HG02943 (cell line): Measurements from ENCODE around the gene TMEM132E.

Experiments
- ATAC-seq: cut with Tn5 transposase; IDR thresholded peaks from one replicate; pipeline ENCODE4 v1.9.1; 2021; ENCODE audit warnings: mild to moderate bottlenecking, low read depth, moderate library complexity; ENCODE audit not compliant: unreplicated experiment

TMEM132E gene

GRCh38 chr17:34656801-34657200 is 77.4 kb downstream of the TMEM132E start:
- no peak for ATAC-seq

GRCh38 chr17:34658811-34659560 is 79.6 kb downstream of the TMEM132E start:
- no peak for ATAC-seq

GRCh38 chr17:34663714-34664113 is 84.3 kb downstream of the TMEM132E start:
- ATAC-seq = no peak

DNA sequence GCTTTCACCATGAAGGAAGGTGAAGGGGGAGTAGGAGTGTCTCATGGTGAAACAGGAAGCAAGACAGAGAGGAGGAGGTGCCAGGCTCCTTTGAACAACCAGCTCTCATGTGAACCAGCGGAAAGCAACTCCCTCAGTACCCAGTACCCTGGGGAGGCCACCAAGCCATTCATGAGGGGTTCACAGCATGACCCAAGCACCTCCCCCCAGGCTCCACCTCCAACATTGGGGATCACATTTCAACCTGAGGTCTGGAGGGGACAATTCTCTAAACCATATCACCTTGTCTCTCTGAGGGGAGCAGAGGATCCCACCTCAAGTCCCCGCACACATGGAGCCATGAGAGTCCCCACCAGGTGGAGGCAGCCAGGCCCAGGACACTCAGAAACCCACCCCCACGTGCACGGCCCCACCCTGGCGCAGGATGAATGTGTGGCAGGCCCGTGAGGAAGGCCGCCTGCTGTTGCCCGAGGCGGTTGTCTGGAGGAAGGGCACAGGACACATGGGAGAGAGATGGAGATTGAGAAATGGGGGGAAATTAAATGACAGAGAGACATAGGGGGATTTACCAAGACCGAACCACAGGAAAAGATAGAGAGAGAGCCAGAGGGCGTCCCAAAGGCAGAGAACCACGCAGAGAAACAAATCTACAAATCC is 85.9 kb downstream of the TMEM132E start:
- no peak for ATAC-seq

DNA sequence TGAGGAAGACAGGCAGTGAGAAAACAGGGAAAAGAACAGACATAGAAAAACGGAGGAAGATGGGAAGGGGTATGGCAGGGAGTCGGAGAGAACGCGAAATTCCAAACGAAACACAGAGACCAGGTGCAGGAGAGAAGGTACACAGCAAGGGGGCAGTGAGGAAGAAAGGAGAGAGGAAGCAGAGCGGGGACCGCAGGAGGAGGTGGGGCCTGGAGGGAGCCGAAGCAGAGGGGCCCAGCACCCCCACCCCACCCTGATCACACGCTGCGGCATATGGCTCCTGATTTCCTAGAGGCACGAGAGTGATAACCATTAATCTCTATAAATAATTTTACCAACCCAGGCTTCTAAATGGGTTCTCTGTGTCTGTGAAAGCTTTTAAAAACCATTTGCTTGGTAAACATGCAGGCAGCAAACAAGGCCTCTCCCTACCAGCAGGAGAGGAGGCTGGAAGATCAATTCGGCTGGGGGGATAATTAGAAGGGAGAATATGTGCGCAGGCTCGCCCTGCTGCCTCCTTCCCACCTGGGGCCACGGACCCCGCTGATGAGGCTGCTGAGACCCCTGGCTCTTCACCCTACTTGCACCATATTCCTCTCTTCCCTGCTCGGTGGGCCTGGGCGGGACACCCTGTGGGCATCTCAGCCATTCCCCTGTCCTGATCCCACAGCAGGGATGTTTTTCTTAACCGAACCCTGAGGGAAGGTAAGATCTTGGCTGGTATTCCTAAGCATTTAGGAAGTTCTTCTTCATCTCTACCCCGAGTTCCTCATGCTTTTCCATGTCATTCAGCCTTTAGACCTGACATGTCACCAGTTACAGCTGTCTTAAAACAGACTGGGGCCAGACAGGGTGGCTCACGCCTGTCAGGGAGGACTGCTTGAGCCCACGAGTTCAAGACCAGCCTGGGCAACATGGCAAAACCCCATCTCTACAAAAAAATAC is 86.7 kb downstream of the TMEM132E start:
- no peak for ATAC-seq

GRCh38 chr17:34667656-34668055 is 88.3 kb downstream of the TMEM132E start:
- no peak for ATAC-seq

DNA sequence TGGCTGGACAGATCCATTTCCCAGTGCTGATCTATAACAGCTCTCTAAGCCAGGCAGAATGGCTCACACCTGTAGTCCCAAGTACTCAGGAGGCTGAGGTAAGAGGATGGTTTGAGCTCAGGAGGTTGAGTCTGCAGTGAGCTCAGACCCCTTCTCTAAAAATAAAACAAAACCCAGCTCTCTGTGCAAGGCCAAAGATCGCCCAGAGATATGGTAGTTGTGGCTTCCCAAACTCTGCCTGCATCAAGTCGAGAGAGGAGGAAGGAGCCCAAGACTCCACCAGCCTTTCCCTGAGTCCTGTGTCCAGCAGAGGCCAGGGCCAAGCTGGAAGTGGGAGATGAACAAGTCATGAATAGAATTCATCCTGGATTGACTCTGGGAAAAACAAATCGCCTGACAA is 88.8 kb downstream of the TMEM132E start:
- no peak for ATAC-seq

GRCh38 chr17:34669511-34669910 is 90.1 kb downstream of the TMEM132E start:
- ATAC-seq = no peak

- ATAC-seq = no peak
These were observed 91.2 kb downstream of the TMEM132E start for GRCh38 chr17:34670618-34671017.

GRCh38 chr17:34671191-34671590 is 91.8 kb downstream of the TMEM132E start:
- no peak for ATAC-seq

DNA sequence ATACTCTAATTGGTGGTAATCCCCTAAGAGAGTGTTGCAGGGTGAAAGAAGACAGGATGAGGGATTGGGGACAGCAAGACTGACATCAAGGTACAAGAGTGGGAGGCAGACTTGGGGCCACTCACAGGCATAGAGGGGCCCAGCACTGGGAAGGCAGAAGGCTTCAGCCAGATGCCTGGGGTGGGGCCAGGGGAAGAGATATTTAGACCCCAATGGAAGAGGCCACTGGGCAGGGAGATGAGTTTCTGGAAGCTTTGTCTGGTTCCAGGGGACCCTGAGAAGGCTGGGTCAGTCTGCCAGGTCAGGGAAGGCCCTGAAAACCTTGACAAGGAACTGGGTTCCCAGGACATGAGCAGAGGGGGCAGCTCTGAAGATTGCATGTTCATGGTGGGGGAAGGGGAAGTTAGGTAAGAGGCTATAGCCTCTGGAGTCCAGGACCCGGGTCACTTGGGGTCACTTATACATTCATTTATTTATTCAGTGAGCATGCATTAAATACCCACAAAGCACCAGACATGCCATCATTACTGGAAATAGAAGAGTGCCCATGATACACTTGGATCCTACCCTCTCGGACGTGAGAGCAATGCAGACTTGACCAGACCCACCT is 92.9 kb downstream of the TMEM132E start:
- ATAC-seq = no peak

DNA sequence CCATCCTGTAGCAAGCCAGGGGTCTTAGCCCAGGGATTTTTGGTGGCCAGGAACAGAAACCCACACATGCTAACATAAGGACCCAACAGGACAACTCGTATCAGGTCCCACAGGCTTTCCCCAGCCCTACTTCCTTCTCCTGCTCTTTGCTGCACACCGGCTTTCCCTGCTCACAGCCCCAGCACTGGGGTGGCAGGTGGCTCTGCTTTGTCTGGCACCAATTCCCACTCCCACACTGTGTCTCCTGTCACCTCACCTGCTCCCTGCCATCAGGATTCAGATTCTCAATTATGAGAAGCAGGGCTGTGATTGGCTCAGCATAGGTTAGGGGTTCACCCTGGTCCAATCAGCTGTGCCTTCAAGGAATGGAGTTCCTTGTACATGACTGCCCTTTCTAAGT is 94.1 kb downstream of the TMEM132E start:
- ATAC-seq = no peak

DNA sequence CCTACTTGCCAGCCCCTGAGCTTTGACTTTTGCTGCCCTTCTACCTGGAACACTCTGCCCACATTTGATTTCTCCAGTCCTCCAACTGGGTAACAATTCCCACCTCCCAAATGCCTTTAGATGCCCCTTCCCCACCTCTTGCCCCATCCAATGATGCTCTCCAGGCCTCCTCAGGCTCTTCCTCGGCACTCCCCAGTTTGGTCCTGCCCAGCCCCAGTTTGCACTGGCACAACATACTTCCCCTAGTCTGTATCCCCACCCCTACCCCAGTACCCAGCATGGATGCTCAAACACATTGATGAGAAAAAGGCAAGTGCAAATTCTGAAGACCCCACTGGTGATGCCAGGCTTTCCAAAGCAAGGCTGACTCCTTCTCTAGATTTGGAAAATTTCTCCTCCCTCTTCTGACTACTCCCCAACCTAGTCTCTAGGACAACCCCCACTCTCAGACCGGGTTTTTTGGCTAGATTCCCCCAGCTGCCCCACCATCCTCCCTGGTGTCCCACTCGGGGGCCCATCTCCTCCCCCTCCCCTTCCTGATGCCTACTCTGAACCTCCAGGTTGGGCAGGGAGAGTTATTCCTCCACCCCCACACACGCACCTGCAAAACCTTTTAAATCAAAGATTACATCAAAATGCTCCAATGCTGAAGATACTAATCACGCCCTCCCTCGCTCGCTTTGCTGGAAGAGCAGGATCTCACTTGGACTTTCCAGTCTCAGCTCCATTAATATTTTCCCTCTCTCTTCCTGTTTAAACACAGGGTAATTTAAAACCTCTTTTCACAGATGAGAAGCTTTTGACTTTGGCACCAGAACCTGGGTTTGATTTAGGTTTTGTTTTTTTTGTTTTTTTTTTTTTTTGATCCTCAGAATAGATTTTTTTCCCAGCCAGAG is 94.9 kb downstream of the TMEM132E start:
- ATAC-seq = no peak

- ATAC-seq = no peak
These were observed 95.8 kb downstream of the TMEM132E start for GRCh38 chr17:34675143-34675542.

GRCh38 chr17:34675605-34676004 is 96.2 kb downstream of the TMEM132E start:
- no peak for ATAC-seq

DNA sequence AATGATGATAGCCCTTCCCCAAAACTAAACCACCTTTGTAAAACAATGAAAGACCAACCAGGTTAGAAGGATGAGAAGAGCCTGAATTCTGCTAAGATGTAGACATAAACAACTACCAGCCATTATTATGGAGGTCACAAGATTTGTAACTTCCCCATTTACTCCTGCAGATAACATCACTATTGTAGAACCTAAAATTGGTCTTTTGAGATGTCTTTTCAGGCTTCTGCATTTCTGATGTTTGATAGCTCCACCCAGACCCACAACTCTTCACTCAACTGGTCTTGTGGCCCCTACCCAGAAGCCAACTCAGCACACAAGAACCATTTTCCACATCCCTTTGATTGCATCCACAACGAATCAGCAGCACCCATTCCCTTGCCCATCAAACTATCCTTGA is 100.8 kb downstream of the TMEM132E start:
- ATAC-seq = no peak

DNA sequence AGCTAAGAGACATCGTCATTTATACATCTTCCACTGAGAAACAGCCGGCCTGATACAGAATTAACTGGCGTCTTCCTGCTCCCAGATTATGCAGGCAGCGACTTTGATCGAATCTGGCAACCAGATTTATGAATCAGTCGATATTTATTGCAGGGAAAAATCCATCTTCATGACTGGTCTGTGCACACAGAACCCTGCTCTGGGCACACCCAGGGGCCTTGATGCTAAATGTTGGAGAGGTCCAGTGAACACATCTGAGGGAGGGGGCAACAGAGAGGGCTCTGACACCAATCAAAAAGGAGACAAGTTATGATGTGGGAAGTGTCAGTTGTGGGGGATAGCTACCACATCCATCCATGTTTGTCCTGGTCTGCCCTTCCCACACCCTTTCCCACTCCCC is 102.9 kb downstream of the TMEM132E start:
- ATAC-seq = no peak

DNA sequence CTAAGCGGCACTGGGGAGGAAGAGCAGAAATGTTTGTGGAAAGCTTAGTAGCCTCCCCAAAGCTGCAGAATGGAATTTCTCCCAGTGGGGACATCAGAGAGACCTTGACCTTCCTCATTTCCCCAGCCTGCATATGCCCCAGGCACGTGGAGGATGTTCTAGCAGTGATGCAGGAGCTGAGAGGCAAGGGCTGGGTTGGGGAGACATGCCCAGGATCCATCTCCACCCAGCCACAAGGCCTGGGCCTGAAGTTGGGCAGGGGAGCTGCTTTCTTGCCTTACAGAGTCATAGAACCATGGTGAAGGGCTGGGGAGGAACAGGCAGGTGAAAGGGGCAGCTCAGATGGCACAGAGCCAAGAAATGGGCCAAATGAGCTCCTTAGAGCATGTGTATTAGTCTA is 104.0 kb downstream of the TMEM132E start:
- no peak for ATAC-seq
